CD4-positive, alpha-beta T cell treated with Interleukin-12 subunit alpha and Interleukin-12 subunit beta, for 1 hour (primary cell): ENCODE results near the gene UMODL1.

ENCODE experiments used
- DNase-seq: peaks from one replicate; pipeline ENCODE4 v3.0.0-alpha.2; 2020

The UMODL1 gene

DNA sequence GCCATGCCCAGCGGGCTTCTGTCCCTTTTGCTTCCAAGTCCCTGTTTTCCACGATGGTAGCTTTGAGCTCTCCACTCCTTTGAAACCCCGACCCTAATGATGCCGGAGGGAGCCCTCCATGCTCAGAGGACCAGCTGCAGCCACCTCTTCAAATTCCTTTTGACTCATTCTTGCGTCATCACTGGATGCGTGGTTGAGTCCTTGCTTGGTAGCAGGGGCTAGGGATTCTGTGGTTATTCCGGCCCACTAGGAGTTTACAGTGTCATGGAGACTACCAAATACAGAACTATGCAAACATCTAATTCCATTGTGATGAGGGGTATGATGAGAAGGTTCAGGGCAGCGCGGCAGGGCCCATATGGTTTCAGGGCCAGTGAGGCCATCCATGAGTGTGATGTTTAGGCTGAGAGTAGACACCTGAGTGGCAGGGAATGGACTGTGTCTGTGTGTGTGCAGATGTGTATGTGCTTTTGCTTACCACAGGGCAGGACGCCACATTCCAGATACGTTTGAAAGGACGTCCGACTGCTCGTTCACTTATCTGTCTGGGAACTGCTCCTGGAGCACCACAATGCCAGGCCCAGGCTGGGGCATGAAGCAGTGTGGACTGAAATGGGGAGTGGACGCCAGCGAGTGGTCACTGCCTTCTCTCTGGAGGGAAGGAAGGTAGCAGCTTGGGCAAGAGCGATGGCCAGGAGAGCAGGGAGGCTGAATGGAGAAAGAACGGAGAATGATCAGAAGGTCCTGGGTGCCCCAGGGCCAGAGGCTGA, 30.5 kb upstream of the UMODL1 start:
- no peak for DNase-seq

DNA sequence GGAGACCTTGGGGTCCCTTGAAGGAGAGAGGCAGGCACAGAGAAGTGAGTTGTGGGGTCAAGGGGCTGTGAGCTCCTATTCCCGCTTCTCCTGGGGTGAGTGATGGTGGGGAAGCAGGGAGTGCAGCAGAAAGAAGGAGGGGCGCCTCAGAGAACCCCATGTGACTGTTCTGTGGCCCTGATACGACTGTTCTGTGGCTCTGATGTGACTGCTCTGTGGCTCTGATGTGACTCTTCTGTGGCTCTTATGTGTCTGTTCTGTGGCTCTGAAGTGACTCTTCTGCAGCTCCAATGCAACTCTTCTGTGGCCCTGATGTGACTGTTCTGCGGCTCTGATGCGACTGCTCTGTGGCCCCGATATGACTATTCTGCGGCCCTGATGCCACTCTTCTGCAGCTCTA, 29.9 kb upstream of the UMODL1 start:
- no peak for DNase-seq

DNA sequence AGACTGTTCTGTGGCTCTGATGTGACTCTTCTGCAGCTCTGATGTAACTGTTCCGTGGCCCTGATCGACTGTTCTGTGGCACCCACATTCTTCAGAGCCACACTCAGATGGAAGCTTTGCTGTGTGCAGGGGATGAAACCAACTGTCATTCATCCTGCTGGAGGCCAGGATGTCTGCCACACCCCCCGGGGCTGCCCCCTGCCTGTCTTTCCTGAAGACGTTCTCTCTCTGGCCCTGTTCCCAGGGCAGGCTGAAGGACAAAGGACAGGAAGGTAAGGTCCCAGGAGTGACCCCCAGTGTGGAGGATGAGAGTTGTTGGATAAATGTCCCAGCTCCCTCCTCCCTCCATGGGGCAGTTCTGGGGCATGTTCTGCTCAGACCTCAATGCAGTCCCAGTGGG, 29.4 kb upstream of the UMODL1 start:
- no peak for DNase-seq

DNA sequence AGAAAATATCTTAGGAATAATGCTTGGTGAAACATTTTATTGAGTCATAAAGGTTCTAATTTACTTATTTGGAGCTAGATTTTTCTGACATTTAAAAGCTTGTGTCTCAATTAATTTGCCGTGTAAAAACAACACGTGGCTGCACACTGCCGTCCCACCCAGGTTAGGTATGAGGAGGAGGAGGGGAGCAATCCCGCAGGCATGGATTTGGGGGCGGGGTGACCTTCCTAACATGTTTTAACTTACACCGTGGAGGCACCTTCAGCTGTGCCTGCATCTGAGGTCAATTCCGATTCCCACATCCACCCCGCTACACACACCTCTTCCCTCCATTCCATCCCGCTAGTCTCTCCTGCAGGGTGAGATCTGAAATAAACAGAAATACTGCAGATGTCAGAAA, 28.5 kb upstream of the UMODL1 start:
- no peak for DNase-seq

DNA sequence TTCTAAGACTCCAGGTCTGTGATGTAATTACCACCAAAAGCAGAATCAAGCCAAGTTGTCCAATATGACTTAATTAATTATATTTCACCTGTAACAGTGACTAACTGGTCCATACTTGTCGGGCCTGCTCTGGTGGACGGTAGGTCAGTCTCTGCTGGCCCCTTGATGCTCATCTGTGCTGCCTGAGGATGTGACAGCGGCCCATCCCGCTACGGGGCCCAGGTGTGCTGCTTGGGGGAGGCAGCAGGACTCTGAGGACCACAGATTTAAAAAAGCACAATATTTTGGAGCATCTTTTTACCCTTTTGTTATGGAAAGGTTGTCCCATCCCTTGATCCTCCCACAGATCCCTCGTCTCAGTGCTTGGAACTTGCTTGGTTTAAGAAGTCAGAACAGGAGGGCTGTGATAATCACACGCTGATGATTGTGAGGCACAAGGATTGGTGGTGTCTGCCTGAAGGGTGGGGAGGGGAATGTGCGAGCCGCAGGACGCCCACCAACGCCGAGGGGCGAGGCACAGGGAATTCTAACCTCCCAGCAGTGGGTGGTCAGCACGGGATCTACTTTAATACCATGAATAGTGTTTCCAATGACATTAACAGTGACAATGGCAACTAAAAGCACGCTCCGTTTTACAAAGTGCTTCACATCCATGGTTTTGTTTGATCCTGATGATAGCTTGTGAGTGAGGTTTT, 27.8 kb upstream of the UMODL1 start:
- DNase-seq: no peak

DNA sequence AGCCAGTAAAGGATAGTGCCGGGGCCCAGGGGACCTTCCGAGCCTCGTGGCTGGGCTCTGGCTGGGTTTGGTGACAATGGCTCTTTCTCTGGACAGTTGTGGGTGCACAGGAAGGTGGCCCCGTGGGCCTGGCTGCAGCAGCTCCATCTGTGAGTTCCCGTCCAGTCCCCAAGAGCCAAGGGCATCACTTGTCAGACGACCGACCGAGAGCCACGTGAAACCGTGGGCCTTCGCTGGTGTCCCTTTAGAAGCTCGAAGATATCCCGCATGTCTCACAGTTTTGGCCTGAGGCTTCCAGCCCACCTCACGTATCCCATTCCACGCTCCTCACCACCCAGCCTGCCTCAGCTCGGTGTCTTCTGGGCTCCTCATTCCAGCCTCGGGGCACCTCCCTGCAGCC, 27.2 kb upstream of the UMODL1 start:
- DNase-seq: no peak

DNA sequence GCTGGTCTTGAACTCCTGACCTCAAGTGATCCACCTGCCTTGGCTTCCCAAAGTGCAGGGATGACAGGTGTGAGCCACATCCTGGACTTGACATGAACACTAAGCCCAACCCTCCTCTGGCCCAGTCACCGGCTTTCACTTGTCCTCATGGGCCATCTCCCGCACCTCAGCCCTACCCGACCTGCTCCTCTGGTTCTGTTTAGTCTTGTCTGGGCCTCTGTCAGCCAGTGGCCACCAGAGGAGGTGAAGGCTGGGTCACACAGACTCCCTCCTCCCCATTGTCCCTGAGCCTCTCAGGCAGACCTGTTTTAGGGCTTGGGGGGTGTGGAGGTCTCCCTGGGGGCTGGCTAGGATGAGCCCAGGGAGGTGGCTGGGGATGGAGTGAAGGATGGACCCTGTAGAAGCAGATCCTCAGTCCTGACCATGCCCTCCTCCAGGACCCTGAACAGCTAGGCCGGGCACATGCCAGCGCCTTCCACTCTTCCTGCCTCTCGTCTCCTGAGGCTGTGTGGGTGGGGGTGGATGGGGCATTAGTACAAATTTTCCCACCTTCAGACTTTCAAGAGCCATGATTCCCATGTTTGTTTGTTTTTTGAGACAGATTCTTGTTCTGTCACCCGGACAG, 26.1 kb upstream of the UMODL1 start:
- no peak for DNase-seq

DNA sequence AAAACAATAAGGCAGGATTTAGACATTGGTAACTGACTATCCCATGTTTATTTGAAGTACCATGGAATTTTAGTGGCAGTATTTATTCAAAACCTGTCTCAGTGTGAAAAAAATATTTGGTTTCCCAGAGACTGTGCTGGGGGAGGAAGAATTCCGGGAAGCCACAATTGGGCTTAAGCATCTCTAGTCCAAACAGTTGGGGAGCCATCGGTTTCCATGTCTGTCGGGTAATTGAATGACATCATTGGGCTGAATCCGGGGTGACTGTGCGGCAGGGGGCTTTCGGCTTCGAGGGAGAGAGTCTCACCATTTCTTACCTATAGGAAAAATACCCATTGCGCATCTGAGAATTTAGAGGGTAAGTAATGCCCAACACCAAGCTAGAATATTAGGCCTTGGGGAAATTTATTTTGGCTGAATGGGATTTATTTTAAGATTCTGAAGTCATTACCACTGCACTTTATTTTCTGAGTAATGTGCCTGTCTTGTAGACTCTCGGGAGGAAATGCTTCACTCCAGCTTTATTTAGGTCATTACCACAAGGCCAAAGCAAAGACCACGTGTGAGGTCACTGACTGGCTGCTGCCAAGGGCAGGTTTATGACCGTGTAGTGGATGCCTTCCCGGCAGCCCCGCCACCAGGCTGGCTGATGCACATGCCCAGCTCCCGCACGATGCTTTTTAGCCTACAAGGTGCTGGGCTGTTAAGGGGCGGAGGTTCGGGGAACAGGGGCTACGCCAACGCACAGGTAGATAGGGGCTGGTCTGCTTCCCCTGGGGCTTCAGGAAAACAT, 23.1 kb upstream of the UMODL1 start:
- no peak for DNase-seq

DNA sequence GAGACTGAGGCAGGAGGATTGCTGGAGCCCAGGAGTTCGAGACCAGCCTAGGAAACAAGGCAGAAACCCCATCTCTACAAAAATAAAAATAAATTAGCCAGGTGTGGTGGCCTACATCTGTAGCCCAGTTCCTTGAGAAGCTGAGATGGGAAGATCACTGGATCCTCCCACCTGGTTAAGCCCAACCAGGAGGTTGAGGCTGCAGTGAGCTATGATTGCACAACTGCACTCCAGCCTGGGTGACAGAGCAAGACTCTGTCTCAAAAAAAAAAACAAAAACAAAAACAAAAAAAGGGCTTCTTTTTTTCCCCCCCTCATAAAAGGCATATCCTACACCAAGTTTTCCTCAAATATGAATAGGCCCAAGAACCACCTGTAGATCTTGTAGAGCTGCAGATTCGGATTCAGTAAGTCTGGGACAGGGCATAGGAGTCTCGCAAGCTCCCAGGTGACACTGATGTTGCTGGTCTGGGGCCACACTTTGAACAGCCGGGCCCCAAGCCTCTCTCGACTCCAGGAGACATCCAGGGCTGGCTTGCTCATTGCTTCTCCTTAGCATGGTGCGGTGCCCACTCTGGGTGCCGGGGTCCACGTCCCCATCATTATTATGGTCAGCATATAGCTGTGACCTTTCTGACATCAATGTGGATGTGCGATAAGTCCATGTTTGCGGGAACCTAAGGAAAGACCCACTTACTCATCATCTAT, 22.1 kb upstream of the UMODL1 start:
- no peak for DNase-seq

DNA sequence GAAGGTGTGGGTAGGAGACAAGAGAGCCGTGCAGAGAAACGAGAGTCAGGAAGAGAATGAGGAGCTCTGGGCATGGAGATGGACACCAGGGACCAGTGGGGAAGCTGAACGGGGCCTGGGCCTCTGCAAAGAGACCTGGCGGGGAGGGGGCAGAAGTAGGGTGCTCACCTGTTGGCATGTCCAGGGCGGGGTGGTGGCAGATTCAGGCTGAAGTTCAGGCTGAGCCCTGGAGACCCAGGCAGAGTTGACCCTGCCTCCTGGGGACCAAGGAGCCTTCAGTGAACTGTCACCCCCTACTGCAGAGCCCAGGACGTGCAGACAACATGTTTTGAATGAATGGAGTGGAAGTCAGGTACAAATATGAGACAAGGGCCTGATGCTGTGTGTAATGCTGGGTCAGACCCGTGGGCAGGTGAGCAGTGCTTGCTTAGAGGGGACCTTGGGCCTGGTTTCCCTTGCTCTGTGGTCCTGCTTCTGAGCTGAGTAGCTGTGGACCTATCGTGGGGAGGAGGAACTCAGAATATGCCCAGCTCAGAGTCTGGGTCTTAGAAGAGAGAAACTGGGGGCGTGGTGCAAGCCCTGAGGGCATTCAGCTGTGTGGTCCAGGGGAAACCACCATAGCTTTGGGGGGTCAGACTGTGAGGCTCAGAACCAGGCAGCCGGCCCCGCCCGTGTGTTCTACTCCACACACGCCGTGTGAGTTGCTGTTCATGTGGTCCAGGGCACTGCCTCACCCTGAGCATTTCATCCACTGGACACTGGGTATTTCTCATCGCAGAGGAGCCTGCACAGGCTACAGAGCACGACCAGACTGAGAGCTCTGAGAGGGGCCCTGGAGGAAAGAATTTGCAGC, 21.3 kb upstream of the UMODL1 start:
- DNase-seq: no peak

DNA sequence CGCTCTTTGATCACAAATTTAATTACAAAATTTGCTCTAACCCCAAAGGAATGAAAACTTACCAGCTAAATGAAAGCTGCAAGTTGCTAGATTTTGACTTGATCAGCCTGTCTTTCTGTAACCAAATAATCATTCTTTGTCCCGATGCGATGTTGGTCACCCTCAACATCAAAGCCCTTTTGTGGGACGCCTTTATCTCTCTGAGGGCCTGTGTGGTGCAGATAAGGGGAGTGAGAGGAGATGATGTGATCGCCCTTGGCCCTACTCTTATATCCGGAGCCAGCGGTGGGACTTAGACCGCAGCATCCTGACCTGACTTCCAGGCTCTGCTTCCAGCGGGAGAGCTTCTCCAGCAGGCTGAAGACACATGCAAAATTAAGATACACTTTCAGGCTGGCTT, 19.3 kb upstream of the UMODL1 start:
- no peak for DNase-seq

DNA sequence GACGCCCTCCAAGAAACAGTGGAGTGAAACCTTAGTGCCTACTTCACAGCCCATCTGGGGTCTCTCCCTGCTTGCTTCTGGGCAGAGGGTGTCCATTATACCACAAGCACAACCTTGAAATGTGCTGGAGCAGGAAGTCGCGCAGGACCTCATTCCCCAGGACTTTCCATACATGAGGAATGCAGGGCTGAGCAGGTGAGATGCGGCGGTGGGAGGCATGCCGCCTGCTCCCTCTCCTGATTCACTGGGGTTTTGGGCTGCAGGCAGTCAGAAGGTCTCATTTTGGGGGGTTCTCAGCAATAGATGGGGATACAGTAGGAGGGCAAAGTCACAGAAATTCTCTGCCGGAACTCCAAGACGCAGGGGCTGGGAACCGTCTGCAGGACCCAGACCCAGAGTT, 15.7 kb upstream of the UMODL1 start:
- no peak for DNase-seq

DNA sequence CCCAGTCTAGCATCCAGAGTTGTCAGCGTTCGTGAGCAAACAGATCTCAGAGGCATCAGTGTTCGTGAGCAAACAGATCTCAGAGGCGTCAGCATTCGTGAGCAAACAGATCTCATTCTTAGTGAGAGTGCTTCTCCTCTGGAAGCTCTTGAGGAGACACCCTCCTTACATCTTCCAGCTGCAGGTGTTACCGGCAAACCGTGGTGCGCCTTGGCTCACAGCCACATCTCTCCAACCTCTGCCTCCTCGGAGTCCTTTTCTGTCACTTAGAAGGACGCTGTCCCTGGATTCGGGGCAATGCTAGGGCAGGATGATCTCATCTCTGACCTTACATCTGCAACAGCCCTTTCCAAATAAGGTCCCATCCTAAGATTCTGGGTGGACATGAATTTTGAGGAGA, 14.6 kb upstream of the UMODL1 start:
- no peak for DNase-seq

DNA sequence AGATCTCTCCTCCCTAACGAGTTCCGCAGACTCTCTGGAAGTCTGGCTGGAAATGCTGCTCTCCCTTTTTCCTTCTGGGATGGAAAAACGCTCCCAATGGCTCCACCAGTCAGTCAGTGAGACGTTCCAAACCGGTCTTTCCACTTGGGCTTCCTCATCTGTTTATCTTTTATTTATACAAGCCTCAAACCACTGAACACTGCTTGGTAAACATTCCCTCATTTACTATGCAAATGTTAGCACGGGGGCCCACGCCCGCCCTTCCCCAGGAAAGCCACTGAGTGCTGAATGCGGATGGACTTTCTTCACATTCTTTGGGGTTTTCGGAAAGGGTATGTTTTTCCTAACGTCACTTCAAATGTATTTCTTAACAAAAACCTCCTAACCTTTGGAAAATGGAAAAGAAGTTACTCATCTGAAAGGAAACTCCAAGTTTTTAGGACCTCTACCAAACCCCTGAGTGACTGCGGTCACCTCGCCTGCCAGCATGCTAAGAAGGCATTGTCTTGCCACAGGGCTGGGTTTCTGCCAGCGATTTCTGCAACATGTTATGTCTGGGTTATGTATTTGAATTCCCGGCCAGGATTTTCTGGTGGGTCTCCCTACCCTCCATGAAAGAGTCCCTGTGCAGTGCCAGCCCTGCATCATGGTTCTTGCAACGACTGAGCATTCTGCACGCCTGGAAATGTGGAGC, 14.0 kb upstream of the UMODL1 start:
- no peak for DNase-seq

DNA sequence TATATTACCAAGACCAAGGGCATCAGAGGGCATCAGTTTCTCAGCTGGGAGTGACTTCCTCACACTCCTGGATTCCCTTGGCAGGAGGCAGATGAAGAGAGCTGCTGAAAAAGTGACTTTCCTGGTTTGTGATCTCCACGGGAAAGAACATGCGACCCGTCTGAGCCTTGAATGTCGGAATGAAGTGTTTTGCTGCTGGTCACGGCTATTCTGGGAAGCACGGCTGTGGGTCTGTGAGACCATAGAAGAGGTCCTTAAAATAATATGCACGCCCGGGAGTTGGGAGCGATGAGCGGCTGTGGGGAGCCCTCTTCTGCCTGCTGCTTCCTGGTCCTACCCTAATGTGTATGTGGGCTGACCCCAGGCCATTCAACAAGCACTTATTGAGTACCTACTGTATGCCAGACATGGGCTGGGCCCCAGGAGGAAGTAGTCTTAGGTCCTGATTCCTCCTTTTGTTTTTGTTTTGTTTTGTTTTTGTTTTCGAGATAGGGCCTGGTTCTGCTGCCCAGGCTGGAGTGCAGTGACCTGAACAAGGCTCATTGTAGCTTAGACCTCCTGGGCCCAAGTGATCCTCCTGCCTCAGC, 13.2 kb upstream of the UMODL1 start:
- DNase-seq: no peak

DNA sequence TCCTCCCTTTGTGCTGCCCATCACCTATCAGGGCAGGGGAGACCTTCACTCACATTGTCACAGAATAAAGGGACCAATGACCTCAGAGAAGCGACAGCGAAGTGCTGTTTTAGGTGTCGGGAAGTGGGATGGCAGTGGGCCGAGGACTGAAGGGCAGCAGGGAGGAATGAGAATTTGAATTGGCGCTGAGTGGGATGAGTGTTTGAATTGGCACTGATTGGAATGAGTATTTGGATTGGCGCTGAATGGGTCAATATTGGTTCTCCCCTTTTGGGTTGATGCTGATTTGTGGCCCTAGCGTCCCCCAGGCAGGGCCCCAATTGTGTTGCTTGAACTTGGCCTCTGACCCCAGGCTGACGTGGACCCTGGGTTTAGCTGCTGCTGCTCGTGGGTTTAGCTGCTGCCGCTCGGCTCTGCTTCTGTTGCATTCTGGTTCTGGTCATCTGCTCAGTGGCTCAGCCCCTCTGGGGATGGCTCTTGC, 12.4 kb upstream of the UMODL1 start:
- DNase-seq: no peak

DNA sequence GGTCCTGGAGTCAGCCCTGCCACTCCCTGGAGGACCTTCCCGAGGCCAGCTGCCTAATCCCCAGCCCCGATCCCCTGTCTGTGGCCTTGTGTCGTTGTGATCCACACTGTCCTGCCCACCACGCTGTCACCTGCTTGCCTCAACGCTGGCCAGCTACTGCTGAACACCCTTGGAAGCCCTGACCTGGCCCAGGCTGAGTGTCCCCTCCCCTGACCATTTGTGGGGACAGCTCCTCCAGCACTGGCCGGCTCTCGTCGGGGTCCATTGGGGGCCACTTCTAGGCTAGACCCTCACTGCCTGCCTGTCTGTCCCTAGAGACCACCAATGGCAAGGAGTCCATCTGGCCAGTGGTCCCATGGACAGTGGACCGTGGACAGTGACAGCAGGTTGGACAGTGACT, 12.0 kb upstream of the UMODL1 start:
- DNase-seq: no peak

DNA sequence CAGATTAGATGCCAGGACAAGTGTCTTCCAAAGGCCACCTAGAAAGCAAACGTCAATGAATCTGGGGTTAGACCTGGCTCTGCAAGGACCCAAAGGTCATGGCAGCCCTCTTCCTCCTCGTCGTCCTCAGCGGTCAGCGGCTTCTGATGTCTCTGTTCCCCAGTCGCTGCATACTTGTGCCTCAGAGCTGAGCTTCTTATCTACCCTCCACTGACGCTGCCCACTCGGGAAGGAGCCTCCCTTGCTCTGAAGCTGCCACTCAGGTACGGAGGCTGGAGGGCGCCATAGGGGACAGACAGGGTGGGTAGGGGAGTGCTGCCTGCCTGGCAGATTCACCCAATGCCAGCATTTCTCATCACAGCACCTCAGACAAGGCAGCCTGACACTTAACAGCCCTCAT, 11.4 kb upstream of the UMODL1 start:
- DNase-seq: no peak

DNA sequence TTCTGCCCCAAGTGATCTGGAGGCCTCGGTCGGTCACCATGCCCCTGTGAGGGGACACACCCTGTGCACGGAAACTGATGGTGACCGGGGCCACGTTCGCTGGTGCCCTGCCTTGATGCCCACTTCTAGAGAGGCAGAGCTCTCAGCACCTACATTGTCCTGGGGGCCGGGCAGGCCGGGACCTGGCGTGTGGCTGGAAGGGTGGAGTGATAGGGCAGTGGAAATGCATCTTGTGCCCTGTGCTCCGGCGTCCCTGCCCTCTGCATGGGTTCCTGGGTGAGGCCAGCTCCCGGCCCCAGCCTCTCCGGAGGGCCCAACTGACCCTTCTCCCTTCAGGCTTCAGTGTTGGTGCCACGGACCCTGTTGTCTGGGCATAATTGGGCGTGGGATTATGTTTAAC, 11.0 kb upstream of the UMODL1 start:
- DNase-seq: no peak

DNA sequence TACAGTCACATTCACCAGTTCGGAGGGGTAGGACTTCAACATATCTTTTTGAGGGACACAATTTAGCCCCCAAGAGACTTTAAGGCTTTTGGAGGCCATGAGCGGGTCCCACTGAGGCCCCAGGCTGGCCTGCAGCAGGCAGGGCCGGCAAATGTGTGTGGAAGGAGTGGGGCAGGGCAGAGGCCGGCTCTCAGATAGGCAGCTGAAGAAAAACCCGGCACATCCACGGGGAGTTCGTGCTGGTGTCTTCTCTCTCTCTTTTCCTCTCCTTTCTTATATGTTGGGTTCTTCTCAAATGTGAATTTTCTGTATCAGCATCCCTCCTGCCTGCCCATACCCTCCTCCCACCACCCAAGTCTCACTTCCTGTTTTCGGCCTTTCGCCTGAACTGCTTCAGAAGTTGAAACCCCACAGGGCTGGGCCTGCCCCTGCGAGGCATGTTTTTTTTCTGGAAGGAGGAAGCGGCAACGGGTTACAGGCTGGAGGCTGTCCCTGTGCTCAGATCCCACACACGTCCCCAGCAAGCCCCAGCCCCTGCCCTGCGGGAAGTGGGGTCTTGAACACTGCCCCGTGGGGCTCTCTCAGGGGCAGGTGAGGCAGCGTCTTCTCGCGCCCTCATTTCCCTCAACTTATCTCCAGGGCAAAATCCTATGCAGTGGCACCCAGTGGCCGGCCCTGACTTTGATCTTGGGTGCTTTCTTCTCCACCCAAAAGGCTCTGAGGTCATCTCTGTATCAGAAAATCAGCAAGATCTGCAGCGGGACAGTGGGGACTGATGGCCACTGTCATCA, 9.7 kb upstream of the UMODL1 start:
- peak; percentile 36 for DNase-seq
